ENCODE measurements around the gene ROBO1. TPM values are rescaled to one million over a fixed set of nuclear protein-coding genes. Genes with fewer than 3 reads are reported as not detected.

The ROBO1 gene
- total and polyA plus RNA-seq, 2 of the 8 experiments (the other 6 are each of a cell fraction or from before 2014, with no cell fraction given) = 51.4 to 91.0 TPM

DNA sequence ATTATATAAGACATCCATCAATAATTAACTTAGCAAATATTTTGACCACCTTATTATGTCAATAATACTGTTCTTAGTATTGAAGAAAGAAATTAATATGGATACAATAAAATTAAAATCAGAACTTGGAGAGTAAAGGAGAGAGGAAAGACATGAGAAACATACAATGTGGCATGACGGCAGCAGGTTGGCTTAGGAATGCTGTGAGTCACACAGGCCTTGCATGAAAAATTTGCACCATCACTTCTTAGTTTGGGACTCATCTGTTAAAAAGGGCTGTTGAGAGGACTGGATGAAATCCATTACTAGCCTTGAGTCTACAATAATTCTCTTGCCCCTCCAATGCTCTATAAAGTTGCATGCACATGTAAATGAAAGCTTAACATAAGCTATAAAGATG lies 880.8 kb downstream of the ROBO1 start:
- no peak overlapping the region for H4K91ac ChIP-seq (replicated peaks; ENCODE audit: insufficient read length, low read length)
- H2BK12ac ChIP-seq (ENCODE audit: low read depth, low read length) = no peak overlapping the region
- H4K5ac ChIP-seq (ENCODE audit: insufficient read length, low read depth, low read length) = no peak overlapping the region
- H3K9me3 ChIP-seq (ENCODE audit: insufficient read depth in 2 of 2, low read depth in 1 of 2, low read length in 1 of 2) = no peaks in the 10 kb centered on the region
- no peak overlapping the region for H2BK20ac ChIP-seq (ENCODE audit: low read length)
- no peaks in the 10 kb centered on the region for H3K23me2 ChIP-seq (ENCODE audit: low read depth, low read length)
- peaks cover 0 to 27% of the 10 kb centered on the region in 2 experiments; a peak in 2 of 4 replicates for H3K79me2 ChIP-seq (ENCODE audit: control insufficient read depth in 1 of 2, insufficient read depth in 2 of 2, low read length in 2 of 2)
- H3K4me2 ChIP-seq (ENCODE audit: insufficient read depth in 1 of 2, low read depth in 2 of 2, low read length in 2 of 2) = no peak overlapping the region
- H3K79me1 ChIP-seq (ENCODE audit: low read depth, low read length) = no peaks in the 10 kb centered on the region; the same call in 1 of the 2 replicates
- H2BK15ac ChIP-seq (ENCODE audit: low read length) = no peak overlapping the region
- no peak overlapping the region for H3K18ac ChIP-seq (ENCODE audit: extremely low read depth, low read length)
- no peak overlapping the region for H3K56ac ChIP-seq (replicated peaks; ENCODE audit: insufficient read length, low read depth, low read length)
- no peak overlapping the region for H3K27ac ChIP-seq (ENCODE audit: low read depth, low read length)
- no peak overlapping the region for H2AK5ac ChIP-seq (ENCODE audit: low read depth, low read length)
- H3K27me3 ChIP-seq (replicated peaks in 1 of 4; ENCODE audit: control insufficient read depth in 3 of 4, extremely low read depth in 1 of 4, insufficient read depth in 3 of 4, low read length in 3 of 4) = no peaks in the 10 kb centered on the region
- POLR2A ChIA-PET (ENCODE audit: partially characterized antibody) = no interaction called here
- CTCF ChIA-PET (ENCODE audit: partially characterized antibody) = interaction anchor here (1.9 kb wide), 1 partner anchor 15 kb away, joined by 4 read pairs; no protein-coding TSS in a partner anchor
- TF ChIP-seq SIN3A (conservative IDR thresholded peaks at IDR 0.05 in 1 of 2, IDR thresholded peaks at IDR 0.05 in 1 of 2; ENCODE audit: low read depth in 1 of 2, low read length in 2 of 2) = no peak
- no peak for TF ChIP-seq KDM1A (IDR thresholded peaks at IDR 0.05; ENCODE audit: borderline replicate concordance, low read length)
- TF ChIP-seq, protein P1, sequence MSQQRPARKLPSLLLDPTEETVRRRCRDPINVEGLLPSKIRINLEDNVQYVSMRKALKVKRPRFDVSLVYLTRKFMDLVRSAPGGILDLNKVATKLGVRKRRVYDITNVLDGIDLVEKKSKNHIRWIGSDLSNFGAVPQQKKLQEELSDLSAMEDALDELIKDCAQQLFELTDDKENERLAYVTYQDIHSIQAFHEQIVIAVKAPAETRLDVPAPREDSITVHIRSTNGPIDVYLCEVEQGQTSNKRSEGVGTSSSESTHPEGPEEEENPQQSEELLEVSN (IDR thresholded peaks at IDR 0.05) = no peak
- TF ChIP-seq, protein P2, sequence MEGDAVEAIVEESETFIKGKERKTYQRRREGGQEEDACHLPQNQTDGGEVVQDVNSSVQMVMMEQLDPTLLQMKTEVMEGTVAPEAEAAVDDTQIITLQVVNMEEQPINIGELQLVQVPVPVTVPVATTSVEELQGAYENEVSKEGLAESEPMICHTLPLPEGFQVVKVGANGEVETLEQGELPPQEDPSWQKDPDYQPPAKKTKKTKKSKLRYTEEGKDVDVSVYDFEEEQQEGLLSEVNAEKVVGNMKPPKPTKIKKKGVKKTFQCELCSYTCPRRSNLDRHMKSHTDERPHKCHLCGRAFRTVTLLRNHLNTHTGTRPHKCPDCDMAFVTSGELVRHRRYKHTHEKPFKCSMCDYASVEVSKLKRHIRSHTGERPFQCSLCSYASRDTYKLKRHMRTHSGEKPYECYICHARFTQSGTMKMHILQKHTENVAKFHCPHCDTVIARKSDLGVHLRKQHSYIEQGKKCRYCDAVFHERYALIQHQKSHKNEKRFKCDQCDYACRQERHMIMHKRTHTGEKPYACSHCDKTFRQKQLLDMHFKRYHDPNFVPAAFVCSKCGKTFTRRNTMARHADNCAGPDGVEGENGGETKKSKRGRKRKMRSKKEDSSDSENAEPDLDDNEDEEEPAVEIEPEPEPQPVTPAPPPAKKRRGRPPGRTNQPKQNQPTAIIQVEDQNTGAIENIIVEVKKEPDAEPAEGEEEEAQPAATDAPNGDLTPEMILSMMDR (IDR thresholded peaks at IDR 0.05; ENCODE audit: control extremely low read depth in 1 of 3, insufficient read depth in 1 of 3, low read depth in 1 of 3, low read length in 3 of 3) = no peak
- TF ChIP-seq POLR2A (IDR thresholded peaks at IDR 0.05; ENCODE audit: control extremely low read depth in 1 of 2, low read depth in 2 of 2, low read length in 2 of 2) = no peak
- TF ChIP-seq NANOG (IDR thresholded peaks at IDR 0.05; ENCODE audit: insufficient read depth, low read depth, low read length, poor library complexity, severe bottlenecking) = no peak
- no peak for TF ChIP-seq KDM5A (IDR thresholded peaks at IDR 0.05; ENCODE audit: low read length)
- TF ChIP-seq BACH1 (IDR thresholded peaks at IDR 0.05; ENCODE audit: low read length) = no peak
- no peak for TF ChIP-seq EGR1 (IDR thresholded peaks at IDR 0.05; ENCODE audit: borderline replicate concordance, low read depth, low read length)
- TF ChIP-seq CBX8 (IDR thresholded peaks at IDR 0.05; ENCODE audit: borderline replicate concordance, low read depth, low read length) = no peak
- TF ChIP-seq NRF1 (IDR thresholded peaks at IDR 0.05; ENCODE audit: low read depth, low read length) = no peak
- DNase-seq (ENCODE audit: low read depth in 1 of 2, low spot score in 2 of 2) (no peak), FAIRE-seq (no peak)
- peaks cover 0 to 3% (median 0%) of the 10 kb centered on the region in 4 experiments; a peak in 1 of 7 replicates for H3K4me1 ChIP-seq (replicated peaks in 1 of 4; ENCODE audit: control insufficient read depth in 3 of 4, insufficient read depth in 4 of 4, low read length in 3 of 4)
- WGBS, 2 experiments (ENCODE audit: extremely low coverage in 1 of 2, insufficient coverage in 1 of 2, insufficient read length in 1 of 2, insufficient replicate concordance in 2 of 2, low coverage in 1 of 2, low lambda C conversion rate in 2 of 2, missing lambda C conversion rate in 1 of 2) = 80% methylated on average over 1 of the region's 1 CpG; no CpG with 5 or more reads in 1 of the 2 experiments
- no peaks in the 10 kb centered on the region; a peak in 1 of 8 replicates for H3K36me3 ChIP-seq (ENCODE audit: control insufficient read depth in 2 of 4, insufficient read depth in 4 of 4, low read length in 3 of 4)
- H2AFZ ChIP-seq (ENCODE audit: low read length) = no peak overlapping the region
- no peak overlapping the region for H3K23ac ChIP-seq (ENCODE audit: insufficient read length)
- H3K4ac ChIP-seq (replicated peaks; ENCODE audit: insufficient read length, low read depth, low read length) = no peak overlapping the region
- no peak overlapping the region for H3K4me3 ChIP-seq (ENCODE audit: extremely low read depth in 1 of 4, insufficient read depth in 2 of 4, low read depth in 3 of 4, low read length in 4 of 4)
- no peak overlapping the region for H3K9ac ChIP-seq (replicated peaks in 1 of 4; ENCODE audit: extremely low read depth in 1 of 4, low read depth in 3 of 4, low read length in 3 of 4)
- H2BK120ac ChIP-seq (replicated peaks; ENCODE audit: low read depth, low read length) = no peak overlapping the region
- H4K8ac ChIP-seq (ENCODE audit: extremely low read depth, insufficient read depth, low read length) = no peak overlapping the region
- no peak overlapping the region for H3K14ac ChIP-seq (ENCODE audit: insufficient read length)
- H2BK5ac ChIP-seq (ENCODE audit: low read depth, low read length) = no peak overlapping the region
- peaks cover 0 to 2% of the 10 kb centered on the region in 2 experiments for H4K20me1 ChIP-seq (replicated peaks in 1 of 2; ENCODE audit: control insufficient read depth in 1 of 2, insufficient read depth in 2 of 2, low read length in 2 of 2)
